Measurements from ENCODE around the gene EFTUD2. TPM values are rescaled to one million over a fixed set of nuclear protein-coding genes. Genes with fewer than 3 reads are reported as not detected.

The EFTUD2 gene
- total and polyA plus RNA-seq, 2 of the 4 experiments (the other 2 are of a cell fraction), result 72.5 to 126 TPM

DNA sequence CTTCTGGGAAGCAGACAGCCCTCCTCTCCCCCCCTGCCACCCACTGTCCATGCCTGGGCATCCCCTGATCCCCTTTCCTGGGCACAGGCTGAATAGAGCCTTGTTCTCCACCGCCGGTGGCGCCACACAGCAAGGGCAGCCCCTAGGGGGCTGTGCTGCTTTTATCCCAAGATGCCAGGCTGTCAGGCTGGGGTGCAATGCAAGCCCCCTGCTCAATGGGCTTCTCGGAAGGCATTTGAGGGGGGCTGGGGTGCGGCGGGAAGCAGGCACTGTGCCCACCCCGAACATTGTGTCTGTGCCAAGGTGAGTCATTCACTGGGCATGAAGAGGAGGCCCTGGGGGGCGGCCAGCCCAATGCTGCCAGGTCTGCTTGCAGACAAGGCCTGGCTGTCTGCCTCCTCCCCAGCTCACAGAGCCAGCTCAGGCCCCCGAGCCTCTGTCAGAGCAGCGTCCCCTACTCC, 17.6 kb upstream of the EFTUD2 start:
- Histone ChIP-seq H3K9ac (ENCODE audit: low read depth, low read length) (no peak overlapping the region), H3K27me3 (ENCODE audit: control insufficient read depth, insufficient read depth, low read length) (peaks cover 14% of the 10 kb centered on the region; the same call in 1 of the 2 replicates), H3K36me3 (ENCODE audit: control insufficient read depth, insufficient read depth, low read length) (no peaks in the 10 kb centered on the region), H3K14ac (replicated peaks; ENCODE audit: low read depth, low read length) (no peak overlapping the region), H4K91ac (ENCODE audit: insufficient read depth, low read depth, low read length) (no peak overlapping the region), H3K27ac (ENCODE audit: insufficient read depth, low read length) (no peak overlapping the region), H2AK9ac (replicated peaks; ENCODE audit: low read depth, low read length, poor library complexity) (peak overlapping the region; percentile 48), H2BK20ac (ENCODE audit: low read depth, low read length) (no peak overlapping the region), H2BK5ac (ENCODE audit: low read depth, low read length, poor library complexity, severe bottlenecking) (no peak overlapping the region), H4K8ac (ENCODE audit: low read depth in 2 of 2, low read length in 2 of 2) (no peak overlapping the region; a peak in 1 of 4 replicates), H2BK120ac (ENCODE audit: low read depth, low read length) (no peak overlapping the region), H3K4ac (ENCODE audit: low read depth, low read length) (no peak overlapping the region), H3K4me3 (ENCODE audit: insufficient read depth, low read depth, low read length) (no peak overlapping the region), H3K79me1 (ENCODE audit: low read depth in 1 of 2, low read length in 2 of 2) (no peaks in the 10 kb centered on the region), H3K4me1 (ENCODE audit: control insufficient read depth, insufficient read depth, low read length) (peaks cover 9% of the 10 kb centered on the region; the same call in 1 of the 2 replicates), H2AFZ (replicated peaks; ENCODE audit: low read length, poor library complexity) (peak overlapping the region; percentile 12), H3K9me1 (ENCODE audit: insufficient read depth, low read length) (no peaks in the 10 kb centered on the region), H3K9me3 (ENCODE audit: control insufficient read depth, insufficient read depth, low read length) (no peaks in the 10 kb centered on the region), H2BK15ac (ENCODE audit: low read depth, low read length) (no peak overlapping the region), H4K5ac (ENCODE audit: low read depth, low read length) (no peak overlapping the region), H3K18ac (ENCODE audit: low read depth, low read length) (no peak overlapping the region), H3K23ac (ENCODE audit: low read depth, low read length) (no peak overlapping the region), H2AK5ac (ENCODE audit: low read depth, low read length) (0 out of 2 replicates have a peak overlapping the region, but pooled peaks have one; percentile 16), H3K4me2 (ENCODE audit: low read depth, low read length) (no peak overlapping the region), H4K20me1 (ENCODE audit: insufficient read depth, low read length) (no peaks in the 10 kb centered on the region; the same call in 1 of the 2 replicates), H3K56ac (ENCODE audit: extremely low read depth, insufficient read depth, low read length) (no peak overlapping the region)
- intact Hi-C loops (cut with micrococcal nuclease), result no loop called here
- DNase-seq (peak; percentile 25), ATAC-seq (ENCODE audit: low read depth) (peak; percentile 42)
- POLR2A ChIA-PET (ENCODE audit: unreplicated experiment), result no interaction called here
- TF ChIP-seq ELK1 (IDR thresholded peaks at IDR 0.05; ENCODE audit: borderline replicate concordance, low read depth, low read length) (no peak), CEBPB (IDR thresholded peaks at IDR 0.05; ENCODE audit: low read depth, low read length) (no peak), SMC3 (IDR thresholded peaks at IDR 0.05; ENCODE audit: low read depth, low read length) (no peak), BHLHE40 (IDR thresholded peaks at IDR 0.05; ENCODE audit: low read depth, low read length) (no peak), NFE2L2 (IDR thresholded peaks at IDR 0.05; ENCODE audit: low read depth, low read length) (no peak), MAZ (IDR thresholded peaks at IDR 0.05; ENCODE audit: borderline replicate concordance, low read depth, low read length) (no peak), RCOR1 (IDR thresholded peaks at IDR 0.05; ENCODE audit: insufficient replicate concordance, low read length) (no peak), RFX5 (IDR thresholded peaks at IDR 0.05; ENCODE audit: low read depth, low read length) (no peak), MAFK (IDR thresholded peaks at IDR 0.05; ENCODE audit: low read depth, low read length) (no peak), RAD21 (IDR thresholded peaks at IDR 0.05; ENCODE audit: low read length) (no peak), CHD1 (IDR thresholded peaks at IDR 0.05; ENCODE audit: low read depth, low read length) (no peak), POLR2A (IDR thresholded peaks at IDR 0.05; ENCODE audit: low read depth, low read length) (no peak)
- TF ChIP-seq, protein P1, sequence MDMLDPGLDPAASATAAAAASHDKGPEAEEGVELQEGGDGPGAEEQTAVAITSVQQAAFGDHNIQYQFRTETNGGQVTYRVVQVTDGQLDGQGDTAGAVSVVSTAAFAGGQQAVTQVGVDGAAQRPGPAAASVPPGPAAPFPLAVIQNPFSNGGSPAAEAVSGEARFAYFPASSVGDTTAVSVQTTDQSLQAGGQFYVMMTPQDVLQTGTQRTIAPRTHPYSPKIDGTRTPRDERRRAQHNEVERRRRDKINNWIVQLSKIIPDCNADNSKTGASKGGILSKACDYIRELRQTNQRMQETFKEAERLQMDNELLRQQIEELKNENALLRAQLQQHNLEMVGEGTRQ (IDR thresholded peaks at IDR 0.05; ENCODE audit: low read depth, low read length), result no peak
- dilution Hi-C loops (cut with HindIII; ENCODE audit: low sequenced_read_pairs, unreplicated experiment), result no loop called here
- WGBS, 2 experiments (ENCODE audit: extremely low coverage in 2 of 2, insufficient read length in 1 of 2), result 83% methylated on average over 3 of the region's 10 CpGs; no CpG with 5 or more reads in 1 of the 2 experiments
- no TSS peak for BruUV-seq (replicated peaks)
- in situ Hi-C loops (cut with MboI; ENCODE audit: low sequenced_read_pairs), result no loop called here
- CTCF ChIA-PET, result no interaction called here

All from IMR-90 (cell line).